SU-DHL-6 (cell line): Measurements from ENCODE around the gene CHST13.

Experiments used
- H2AFZ ChIP-seq: fragments of 200-600 bp; sonication (generic); 2 replicates; pipeline ENCODE4 v1.6.1; 2014; ENCODE audit warnings: low read depth, mild to moderate bottlenecking, moderate library complexity, mixed read lengths, antibody characterized with exemption, low read length; ENCODE audit not compliant: severe bottlenecking
- H3F3A ChIP-seq: fragments of 200-600 bp; shearing (Covaris generic); 2 replicates; pipeline ENCODE4 v1.6.0; 2016; ENCODE audit warnings: antibody characterized with exemption, mild to moderate bottlenecking; ENCODE audit not compliant: insufficient read depth
- H3K27ac ChIP-seq: fragments of 200-600 bp; sonication (generic); 2 replicates; pipeline ENCODE4 v1.5.1; 2016; ENCODE audit warnings: low read depth, mild to moderate bottlenecking, low read length, moderate library complexity, mixed read lengths
- H3K27me3 ChIP-seq: fragments of 200-600 bp; sonication (generic), shearing (Covaris generic); 2 replicates; pipeline ENCODE4 v1.6.0; 2014; ENCODE audit warnings: mild to moderate bottlenecking, low read length
- H3K36me3 ChIP-seq: fragments of 200-600 bp; sonication (generic); 2 replicates; pipeline ENCODE4 v1.6.1; 2014; ENCODE audit warnings: mild to moderate bottlenecking, low read length, mixed read lengths
- H3K4me2 ChIP-seq: fragments of 300-600, 200-600 bp; shearing (Covaris generic), sonication (generic); 2 replicates; pipeline ENCODE4 v1.6.0; 2014; ENCODE audit warnings: low read length, low read depth, mild to moderate bottlenecking; ENCODE audit not compliant: poor library complexity, severe bottlenecking
- H3K4me3 ChIP-seq: fragments of 200-600 bp; sonication (generic); 2 replicates; pipeline ENCODE4 v1.5.1; 2014; ENCODE audit warnings: antibody characterized with exemption, low read length, mild to moderate bottlenecking, mixed read lengths; ENCODE audit not compliant: insufficient read depth, poor library complexity, severe bottlenecking
- H3K79me2 ChIP-seq: fragments of 200-600 bp; sonication (generic); 2 replicates; pipeline ENCODE4 v1.6.1; 2014; ENCODE audit warnings: mild to moderate bottlenecking, low read length, moderate library complexity; ENCODE audit not compliant: insufficient read depth
- H3K9ac ChIP-seq: fragments of 200-600 bp; sonication (generic); 2 replicates; pipeline ENCODE4 v1.7.0; 2014; ENCODE audit warnings: mild to moderate bottlenecking, low read length
- H3K9me2 ChIP-seq: fragments of 200-600 bp; sonication (generic); replicated peaks from 2 replicates; pipeline ENCODE4 v1.6.1; 2014; ENCODE audit warnings: low read length; ENCODE audit not compliant: insufficient read depth
- H3K9me3 ChIP-seq: fragments of 200-600 bp; sonication (generic); 2 replicates; pipeline ENCODE4 v1.6.1; 2014; ENCODE audit warnings: low read length, mixed read lengths; ENCODE audit not compliant: insufficient read depth
- H4K20me1 ChIP-seq: fragments of 200-600 bp; sonication (generic); 2 replicates; pipeline ENCODE4 v1.6.1; 2014; ENCODE audit warnings: low read depth, mild to moderate bottlenecking, antibody characterized with exemption, low read length, moderate library complexity, mixed read lengths
- CTCF ChIP-seq: fragments of 200-600 bp; sonication (generic); IDR thresholded peaks from one replicate; pipeline ENCODE4 v1.5.1; 2017; ENCODE audit warnings: antibody characterized with exemption, mild to moderate bottlenecking, low read length, moderate library complexity; ENCODE audit not compliant: insufficient read depth, poor library complexity, severe bottlenecking
- EZH2phosphoT487 ChIP-seq: fragments of 200-600 bp; sonication (generic), shearing (Covaris generic); conservative IDR thresholded peaks from 2 replicates; pipeline ENCODE4 v1.6.1; 2018; ENCODE audit warnings: mild to moderate bottlenecking, antibody characterized with exemption, low read length, moderate library complexity, mixed read lengths

CHST13 gene

GRCh38 chr3:126494970-126495230 is 29.1 kb upstream of the CHST13 start:
- Histone ChIP-seq H3K9me3 (no peaks in the 10 kb centered on the region), H4K20me1 (no peaks in the 10 kb centered on the region), H3K79me2 (no peaks in the 10 kb centered on the region), H3K36me3 (no peaks in the 10 kb centered on the region), H3K9ac (no peak overlapping the region), H3K27ac (no peak overlapping the region), H2AFZ (no peak overlapping the region), H3K4me3 (no peak overlapping the region), H3K9me2 (no peaks in the 10 kb centered on the region), H3K27me3 (no peaks in the 10 kb centered on the region), H3K4me2 (no peak overlapping the region), H3F3A (no peaks in the 10 kb centered on the region)
- no peak for TF ChIP-seq EZH2phosphoT487
- no peak for TF ChIP-seq CTCF

GRCh38 chr3:126495786-126496185 is 28.2 kb upstream of the CHST13 start:
- Histone ChIP-seq H3K27ac (no peak overlapping the region), H3K79me2 (no peaks in the 10 kb centered on the region), H3K4me3 (no peak overlapping the region)

GRCh38 chr3:126496894-126497850 is 26.8 kb upstream of the CHST13 start:
- Histone ChIP-seq H4K20me1 (no peaks in the 10 kb centered on the region), H3K4me3 (no peak overlapping the region), H3F3A (no peaks in the 10 kb centered on the region), H3K27ac (no peak overlapping the region), H3K9me2 (no peaks in the 10 kb centered on the region), H3K9me3 (no peaks in the 10 kb centered on the region), H3K9ac (no peak overlapping the region), H3K36me3 (no peaks in the 10 kb centered on the region), H3K4me2 (no peak overlapping the region), H3K27me3 (no peaks in the 10 kb centered on the region), H3K79me2 (no peaks in the 10 kb centered on the region), H2AFZ (no peak overlapping the region)
- TF ChIP-seq CTCF = no peak
- TF ChIP-seq EZH2phosphoT487 = no peak

More at GRCh38 chr3:126495786-126496185, 28.2 kb upstream of the CHST13 start:
- no peaks in the 10 kb centered on the region for H3K36me3 ChIP-seq
- H2AFZ ChIP-seq = no peak overlapping the region
- H3K27me3 ChIP-seq = no peaks in the 10 kb centered on the region
- no peaks in the 10 kb centered on the region for H3K9me3 ChIP-seq
- H3K9me2 ChIP-seq = no peaks in the 10 kb centered on the region
- H3F3A ChIP-seq = no peaks in the 10 kb centered on the region
- TF ChIP-seq EZH2phosphoT487 (no peak), CTCF (no peak)
- no peaks in the 10 kb centered on the region for H4K20me1 ChIP-seq
- no peak overlapping the region for H3K4me2 ChIP-seq
- H3K9ac ChIP-seq = no peak overlapping the region
